GM21786 (cell line): ENCODE results near the gene NCAPG.
"Not testable (repeated sequence)": the region's sequence is repeated elsewhere in the genome, so short reads cannot be mapped to it uniquely, and the experiment has no call there.

Experiments
- ATAC-seq: cut with Tn5 transposase; IDR thresholded peaks from one replicate; pipeline ENCODE4 v1.9.1; 2021; ENCODE audit not compliant: unreplicated experiment

The NCAPG gene

GRCh38 chr4:17794730-17795129 lies 16.0 kb upstream of the NCAPG start:
- no peak for ATAC-seq

GRCh38 chr4:17797808-17798207 lies 13.0 kb upstream of the NCAPG start:
- no peak for ATAC-seq

GRCh38 chr4:17805580-17806155 lies 5.1 kb upstream of the NCAPG start:
- no peak for ATAC-seq

GRCh38 chr4:17807446-17807845 lies 3.3 kb upstream of the NCAPG start:
- ATAC-seq, result no peak

GRCh38 chr4:17809667-17810066 lies 1.1 kb upstream of the NCAPG start:
- ATAC-seq, result no peak

- peak; percentile 23 for ATAC-seq
These were observed 362 bp downstream of the NCAPG start for GRCh38 chr4:17811078-17811603.

GRCh38 chr4:17812125-17812524 lies 1.3 kb downstream of the NCAPG start:
- ATAC-seq, result no peak

- ATAC-seq, result no peak
These were observed 2.0 kb downstream of the NCAPG start for GRCh38 chr4:17812801-17813200.

- no peak for ATAC-seq
These were observed 3.4 kb downstream of the NCAPG start for GRCh38 chr4:17814140-17814539.

GRCh38 chr4:17816142-17816541 lies 5.4 kb downstream of the NCAPG start:
- no peak for ATAC-seq

- ATAC-seq, result peak; percentile 80
These were observed 6.2 kb downstream of the NCAPG start for GRCh38 chr4:17817027-17817426.

GRCh38 chr4:17823871-17824669 lies 13.3 kb downstream of the NCAPG start:
- no peak for ATAC-seq

GRCh38 chr4:17846266-17846665 lies 35.5 kb downstream of the NCAPG start:
- ATAC-seq, result no peak

- ATAC-seq, result not testable (repeated sequence)
These were observed 39.5 kb downstream of the NCAPG start for GRCh38 chr4:17850295-17850694.

- ATAC-seq, result no peak
These were observed 41.2 kb downstream of the NCAPG start for GRCh38 chr4:17851959-17852358.

GRCh38 chr4:17854036-17854435 lies 43.3 kb downstream of the NCAPG start:
- no peak for ATAC-seq

- no peak for ATAC-seq
These were observed 49.1 kb downstream of the NCAPG start for GRCh38 chr4:17859793-17860406.

GRCh38 chr4:17861906-17862305 lies 51.1 kb downstream of the NCAPG start:
- ATAC-seq, result not testable (repeated sequence)

- ATAC-seq, result no peak
These were observed 55.1 kb downstream of the NCAPG start for GRCh38 chr4:17865866-17866363.

GRCh38 chr4:17866810-17867209 lies 56.0 kb downstream of the NCAPG start:
- ATAC-seq, result no peak

GRCh38 chr4:17867276-17867675 lies 56.5 kb downstream of the NCAPG start:
- no peak for ATAC-seq

GRCh38 chr4:17869327-17869726 lies 58.5 kb downstream of the NCAPG start:
- no peak for ATAC-seq
